ENCODE data around the gene EFNA4. TPM values are rescaled to one million over a fixed set of nuclear protein-coding genes. Genes with fewer than 3 reads are reported as not detected.

EFNA4 gene
- polyA plus RNA-seq, 3 donors = 2.3 to 8.0 (median 4.1) TPM

- H3K27me3 Mint-ChIP-seq (ENCODE audit: low read depth in 3 of 3) = peaks cover 0 to 2% (median 0%) of the 10 kb centered on the region in 3 donors
- peaks cover 25% of the 10 kb centered on the region for H3K79me2 ChIP-seq (ENCODE audit: insufficient read depth, low read length)
- H3K36me3 ChIP-seq (replicated peaks in 1 of 2; ENCODE audit: control insufficient read depth in 1 of 2, insufficient read depth in 2 of 2, low read length in 2 of 2) = peaks cover 40 to 41% of the 10 kb centered on the region in 2 donors
- DNase-seq = peak in 2 of 3 donors; percentile 54 to 71
- H4K20me1 ChIP-seq (ENCODE audit: insufficient read depth, low read length) = peaks cover 60% of the 10 kb centered on the region
- H3K4me3 Mint-ChIP-seq = peak overlapping the region; percentile 90 to 95
- TF ChIP-seq, protein P1, sequence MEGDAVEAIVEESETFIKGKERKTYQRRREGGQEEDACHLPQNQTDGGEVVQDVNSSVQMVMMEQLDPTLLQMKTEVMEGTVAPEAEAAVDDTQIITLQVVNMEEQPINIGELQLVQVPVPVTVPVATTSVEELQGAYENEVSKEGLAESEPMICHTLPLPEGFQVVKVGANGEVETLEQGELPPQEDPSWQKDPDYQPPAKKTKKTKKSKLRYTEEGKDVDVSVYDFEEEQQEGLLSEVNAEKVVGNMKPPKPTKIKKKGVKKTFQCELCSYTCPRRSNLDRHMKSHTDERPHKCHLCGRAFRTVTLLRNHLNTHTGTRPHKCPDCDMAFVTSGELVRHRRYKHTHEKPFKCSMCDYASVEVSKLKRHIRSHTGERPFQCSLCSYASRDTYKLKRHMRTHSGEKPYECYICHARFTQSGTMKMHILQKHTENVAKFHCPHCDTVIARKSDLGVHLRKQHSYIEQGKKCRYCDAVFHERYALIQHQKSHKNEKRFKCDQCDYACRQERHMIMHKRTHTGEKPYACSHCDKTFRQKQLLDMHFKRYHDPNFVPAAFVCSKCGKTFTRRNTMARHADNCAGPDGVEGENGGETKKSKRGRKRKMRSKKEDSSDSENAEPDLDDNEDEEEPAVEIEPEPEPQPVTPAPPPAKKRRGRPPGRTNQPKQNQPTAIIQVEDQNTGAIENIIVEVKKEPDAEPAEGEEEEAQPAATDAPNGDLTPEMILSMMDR (IDR thresholded peaks at IDR 0.05) = peak; percentile 16
- no peaks in the 10 kb centered on the region for H3K27me3 ChIP-seq (ENCODE audit: control insufficient read depth in 2 of 2, insufficient read depth in 2 of 2, low read length in 2 of 2)
- H3K4me1 Mint-ChIP-seq = peaks cover 26% of the 10 kb centered on the region
- intact Hi-C loops (cut with micrococcal nuclease) = loop anchor here (5.0 kb wide), 3 partner anchors 35 to 50 kb away; partner anchors contain the start of gene ZBTB7B (in 1 of the 2)
- no peak overlapping the region for H2AFZ ChIP-seq (ENCODE audit: insufficient read depth, low read depth, low read length, poor library complexity, severe bottlenecking)
- H3K4me3 ChIP-seq (replicated peaks in 1 of 3; ENCODE audit: low read depth in 2 of 3, low read length in 3 of 3) = peak overlapping the region; percentile 60 to 96 (median 81)
- H3K4me1 ChIP-seq (ENCODE audit: control insufficient read depth in 1 of 2, insufficient read depth in 2 of 2, low read length in 2 of 2) = peaks cover 28 to 42% of the 10 kb centered on the region in 2 donors
- peaks cover 36 to 39% of the 10 kb centered on the region in 2 donors for H3K36me3 Mint-ChIP-seq
- 20% methylated on average over 4 of the region's 12 CpGs for WGBS (ENCODE audit: insufficient coverage)
- H3K27ac Mint-ChIP-seq = peak overlapping the region; percentile 73 to 93 (median 89)
- H3K9me3 ChIP-seq (replicated peaks in 1 of 2; ENCODE audit: control insufficient read depth in 1 of 2, insufficient read depth in 1 of 2, low read length in 2 of 2) = no peaks in the 10 kb centered on the region
- H3K27ac ChIP-seq (ENCODE audit: low read depth in 1 of 2, low read length in 2 of 2) = peak overlapping the region; percentile 54 to 79
- H3K4me2 ChIP-seq (replicated peaks; ENCODE audit: extremely low read depth, low read length, poor library complexity, severe bottlenecking) = peak overlapping the region; percentile 100
- H3K9ac ChIP-seq (ENCODE audit: insufficient read depth, low read length, poor library complexity, severe bottlenecking) = peak overlapping the region; percentile 75
- no peaks in the 10 kb centered on the region for H3K9me3 Mint-ChIP-seq
Observed at GRCh38 chr1:155052439-155053395, 10.8 kb upstream of the EFNA4 start.

DNA sequence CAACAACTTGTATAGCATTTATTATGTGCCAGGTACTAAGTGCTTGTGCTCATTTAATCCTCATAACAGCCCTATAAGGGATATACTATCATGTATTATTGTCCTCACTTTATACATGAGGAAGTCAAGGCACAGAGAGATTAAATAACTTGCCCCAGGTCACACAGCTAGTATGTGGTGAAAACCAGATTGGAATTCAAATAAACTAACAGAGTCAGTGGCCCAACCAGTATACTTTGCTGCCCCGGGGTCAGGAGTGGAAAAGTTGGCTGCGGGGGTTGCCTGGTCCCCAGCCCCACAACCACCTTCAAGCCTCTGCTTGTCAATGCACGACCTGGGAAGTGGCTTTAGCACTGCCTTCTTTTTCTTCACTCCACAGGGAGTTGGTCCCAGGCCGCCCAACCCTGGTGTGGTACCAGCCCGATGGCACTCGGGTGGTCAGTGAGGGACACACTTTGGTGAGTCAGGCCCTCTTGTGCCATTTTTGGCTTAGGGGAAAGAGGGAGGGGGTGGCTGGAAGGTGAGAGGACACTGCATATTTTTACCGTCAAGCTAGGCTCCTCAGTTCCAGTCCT, 9.9 kb upstream of the EFNA4 start:
- TF ChIP-seq, protein P1 (IDR thresholded peaks at IDR 0.05) = no peak
- Mint-ChIP-seq H3K36me3 (peaks cover 45 to 47% of the 10 kb centered on the region in 2 donors), H3K9me3 (no peaks in the 10 kb centered on the region), H3K27me3 (ENCODE audit: low read depth in 3 of 3) (peaks cover 0 to 2% (median 0%) of the 10 kb centered on the region in 3 donors), H3K4me3 (no peak overlapping the region), H3K4me1 (peaks cover 26% of the 10 kb centered on the region), H3K27ac (peak overlapping the region in 1 of 7 donors; percentile 54)
- 95% methylated on average over 7 of the region's 7 CpGs for WGBS (ENCODE audit: insufficient coverage)
- H3K4me3 ChIP-seq (replicated peaks in 1 of 3; ENCODE audit: low read depth in 2 of 3, low read length in 3 of 3) = peak overlapping the region in 1 of 3 experiments; percentile 96
- peaks cover 28 to 42% of the 10 kb centered on the region in 2 donors for H3K4me1 ChIP-seq (ENCODE audit: control insufficient read depth in 1 of 2, insufficient read depth in 2 of 2, low read length in 2 of 2)
- H3K4me2 ChIP-seq (replicated peaks; ENCODE audit: extremely low read depth, low read length, poor library complexity, severe bottlenecking) = peak overlapping the region; percentile 100
- peak overlapping the region; percentile 30 for H3K9ac ChIP-seq (ENCODE audit: insufficient read depth, low read length, poor library complexity, severe bottlenecking)
- no peaks in the 10 kb centered on the region for H3K27me3 ChIP-seq (ENCODE audit: control insufficient read depth in 2 of 2, insufficient read depth in 2 of 2, low read length in 2 of 2)
- H3K79me2 ChIP-seq (ENCODE audit: insufficient read depth, low read length) = peaks cover 25% of the 10 kb centered on the region
- intact Hi-C loops (cut with micrococcal nuclease) = loop anchor here (5.0 kb wide), 3 partner anchors 34 to 51 kb away; partner anchors contain the start of gene ZBTB7B (in 1 of the 2)
- DNase-seq = no peak
- peaks cover 49 to 50% of the 10 kb centered on the region in 2 donors for H3K36me3 ChIP-seq (replicated peaks in 1 of 2; ENCODE audit: control insufficient read depth in 1 of 2, insufficient read depth in 2 of 2, low read length in 2 of 2)
- no peak overlapping the region for H2AFZ ChIP-seq (ENCODE audit: insufficient read depth, low read depth, low read length, poor library complexity, severe bottlenecking)
- H4K20me1 ChIP-seq (ENCODE audit: insufficient read depth, low read length) = peaks cover 62% of the 10 kb centered on the region
- peak overlapping the region in 1 of 2 donors; percentile 47 for H3K27ac ChIP-seq (ENCODE audit: low read depth in 1 of 2, low read length in 2 of 2)
- H3K9me3 ChIP-seq (replicated peaks in 1 of 2; ENCODE audit: control insufficient read depth in 1 of 2, insufficient read depth in 1 of 2, low read length in 2 of 2) = no peaks in the 10 kb centered on the region

Data from CD14-positive monocyte (primary cell).